Left cardiac atrium (tissue), 4 donors: ENCODE data around the gene KRT8. TPM values are rescaled to one million over a fixed set of nuclear protein-coding genes. Genes with fewer than 3 reads are reported as not detected.

ENCODE experiments used
- ATAC-seq, 2 donors: fragments of 200-7000 bp; cut with Tn5 transposase; one replicate each; pipeline ENCODE4 v1.9.1; 2020; ENCODE audit warnings: mild to moderate bottlenecking in 2 of 2, moderate library complexity in 2 of 2
- DNase-seq: peaks from one replicate; pipeline ENCODE4 v3.0.0-alpha.2; 2020
- intact Hi-C, 2 donors: fragments of 100-400 bp; cut with DNase I; formaldehyde crosslinking; loops; one replicate each; pipeline versions ENCODE4 v1.14.1 to v1.15.1; 2022 to 2023
- long read RNA-seq: library from polyadenylated mRNA; unstranded; transcript quantifications from one replicate; pipeline ENCODE4 v2.0.0, GENCODE V29; 2021
- total RNA-seq, 2 donors: library from RNA; stranded (reverse); fragmentation: NEBNext Ultra II Directional; extraction: Animal tissue kit (Norgen Biotek cat#: 25700); gene quantifications; one replicate each; pipeline ENCODE4 v1.2.1, GENCODE V29; 2021
- donor health status: DM: no; HTN: yes; CAD: no.
- donor health status: DM: no; HTN: yes; CAD: no; lungs with severe emphysema.
- donor health status: DM: yes; HTN: yes; CAD: no.
- donor health status: Dilated cardiomyopathy.

KRT8 gene
- total RNA-seq = 100 to 1,000 TPM; 194 to 233 TPM
- long read RNA-seq, partial matches to known transcripts = 722 of 746 reads
- long read RNA-seq, other reads (novel, unspliced or antisense) = 24 of 746 reads

GRCh38 chr12:52904509-52905300 lies at the start of gene KRT8:
Gene KRT8 (minus strand): TSS chr12:52905076. CDS start chr12:52904981, 95 bp downstream.
- intact Hi-C loops = loop anchor here in 1 of 2 donors (5.0 kb wide), 1 partner anchor 73 kb away; no protein-coding TSS in a partner anchor
- DNase-seq (peak; percentile 69), ATAC-seq (peak; percentile 42 to 80)

GRCh38 chr12:52953181-52953841 lies 48.4 kb upstream of the KRT8 start:
- ATAC-seq (no peak), DNase-seq (no peak)
- intact Hi-C loops = no loop called here

DNA sequence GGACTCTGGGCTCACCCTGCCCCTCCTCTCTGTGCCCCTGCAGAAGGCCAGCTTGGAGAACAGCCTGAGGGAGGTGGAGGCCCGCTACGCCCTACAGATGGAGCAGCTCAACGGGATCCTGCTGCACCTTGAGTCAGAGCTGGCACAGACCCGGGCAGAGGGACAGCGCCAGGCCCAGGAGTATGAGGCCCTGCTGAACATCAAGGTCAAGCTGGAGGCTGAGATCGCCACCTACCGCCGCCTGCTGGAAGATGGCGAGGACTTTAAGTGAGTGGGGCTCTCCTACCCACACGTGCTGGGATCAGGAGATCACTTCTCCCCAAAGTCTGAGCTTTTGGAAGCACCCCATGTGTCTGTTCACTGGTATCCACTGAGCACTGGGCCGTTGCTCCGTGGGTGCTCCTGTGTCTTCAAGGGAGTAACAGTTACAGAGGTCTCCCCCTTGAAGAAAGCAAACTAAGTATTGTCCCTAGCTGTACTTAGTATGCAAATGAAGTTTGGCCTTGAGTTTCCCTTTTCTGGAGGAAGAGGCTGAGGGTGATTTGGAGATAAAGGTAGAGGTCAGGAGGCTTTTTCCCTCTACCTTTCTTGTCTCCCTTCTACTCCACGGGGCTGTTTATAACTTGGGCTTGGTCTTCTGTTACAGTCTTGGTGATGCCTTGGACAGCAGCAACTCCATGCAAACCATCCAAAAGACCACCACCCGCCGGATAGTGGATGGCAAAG lies 47.4 kb upstream of the KRT8 start:
- no peak for ATAC-seq
- no peak for DNase-seq
- intact Hi-C loops = no loop called here

GRCh38 chr12:52951640-52952039 lies 46.8 kb upstream of the KRT8 start:
- ATAC-seq = no peak
- DNase-seq = no peak
- intact Hi-C loops = no loop called here

- DNase-seq (no peak), ATAC-seq (no peak)
- intact Hi-C loops = no loop called here
These were observed 46.2 kb upstream of the KRT8 start for GRCh38 chr12:52951126-52951525.

DNA sequence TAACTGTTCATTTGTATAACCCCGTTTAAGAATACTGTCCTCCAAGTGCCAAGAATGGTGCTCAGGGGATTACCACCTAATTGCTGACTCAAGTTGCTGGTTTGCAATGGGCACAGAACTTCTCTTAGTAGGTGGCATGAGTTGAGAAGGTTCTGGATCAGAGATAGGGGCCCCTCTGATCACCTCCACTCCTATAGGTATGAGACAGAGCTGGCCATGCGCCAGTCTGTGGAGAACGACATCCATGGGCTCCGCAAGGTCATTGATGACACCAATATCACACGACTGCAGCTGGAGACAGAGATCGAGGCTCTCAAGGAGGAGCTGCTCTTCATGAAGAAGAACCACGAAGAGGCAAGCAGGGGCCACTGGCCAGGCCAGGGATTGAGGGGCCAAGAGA lies 45.7 kb upstream of the KRT8 start:
- DNase-seq (no peak), ATAC-seq (no peak)
- intact Hi-C loops = no loop called here

- DNase-seq = peak; percentile 47
- ATAC-seq = peak; percentile 32 to 52
- intact Hi-C loops = no loop called here
These were observed 44.8 kb upstream of the KRT8 start for GRCh38 chr12:52949413-52950331.

GRCh38 chr12:52947738-52948423 lies 43.0 kb upstream of the KRT8 start:
- ATAC-seq (no peak), DNase-seq (no peak)
- intact Hi-C loops = no loop called here

DNA sequence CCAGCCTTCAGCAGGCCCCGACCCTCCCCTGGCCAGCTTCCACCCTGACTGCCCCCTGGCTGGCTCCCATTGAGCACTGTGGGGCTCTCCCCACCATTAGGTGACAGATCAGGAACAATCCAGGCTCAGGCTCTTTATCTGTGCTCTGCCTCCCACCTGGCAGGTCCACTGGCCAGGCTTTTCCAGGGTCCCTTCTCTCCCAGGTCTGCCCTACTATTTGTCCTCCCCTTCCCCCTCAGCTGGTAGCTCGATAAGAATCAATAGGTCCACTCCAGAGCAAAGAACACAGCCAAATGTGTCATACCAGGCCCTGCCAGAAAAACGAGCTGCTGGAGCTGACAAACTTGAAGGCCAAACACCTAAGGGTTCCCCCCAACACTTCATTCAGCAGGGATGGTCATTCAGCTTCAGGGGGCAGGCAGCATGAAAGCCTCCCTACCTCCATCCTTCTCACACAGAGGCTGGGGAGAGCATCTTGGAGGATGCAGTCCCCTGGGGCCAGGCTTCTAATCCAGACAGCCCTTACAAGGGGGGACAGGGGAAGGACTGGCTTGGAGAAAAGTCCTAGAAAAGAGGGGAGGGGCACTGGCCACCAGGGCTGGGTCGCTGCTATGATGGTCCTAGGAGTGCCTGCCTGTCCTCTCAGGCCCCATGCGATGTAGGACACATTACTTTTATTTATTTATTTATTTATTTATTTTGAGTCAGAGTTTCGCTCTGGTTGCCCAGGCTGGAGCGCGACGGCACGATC lies 42.1 kb upstream of the KRT8 start:
- intact Hi-C loops = no loop called here
- DNase-seq (no peak), ATAC-seq (no peak)

- no peak for ATAC-seq
- DNase-seq = no peak
- intact Hi-C loops = no loop called here
These were observed 41.5 kb upstream of the KRT8 start for GRCh38 chr12:52946334-52946733.

- DNase-seq (no peak), ATAC-seq (peak; percentile 20 to 52)
- intact Hi-C loops = no loop called here
These were observed 40.7 kb upstream of the KRT8 start for GRCh38 chr12:52945389-52946232.

- no peak for ATAC-seq
- intact Hi-C loops = no loop called here
- DNase-seq = no peak
These were observed 40.0 kb upstream of the KRT8 start for GRCh38 chr12:52944683-52945388.

DNA sequence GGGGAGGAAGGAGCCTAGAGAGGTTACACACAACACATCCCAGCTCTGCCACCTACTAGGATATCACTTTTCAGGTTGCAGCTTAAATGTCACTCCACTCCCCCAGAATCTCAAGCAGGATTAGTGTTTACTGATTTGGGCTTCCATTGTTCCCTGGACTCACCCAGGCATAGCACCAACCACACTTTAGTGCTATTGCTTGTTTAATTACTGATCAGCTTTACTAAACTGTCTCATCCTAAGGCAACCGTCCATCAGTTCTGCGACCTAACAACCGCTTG lies 38.0 kb upstream of the KRT8 start:
- ATAC-seq (no peak), DNase-seq (no peak)
- intact Hi-C loops = no loop called here

- DNase-seq = no peak
- intact Hi-C loops = no loop called here
- ATAC-seq = no peak
These were observed 37.4 kb upstream of the KRT8 start for GRCh38 chr12:52942066-52942900.

DNA sequence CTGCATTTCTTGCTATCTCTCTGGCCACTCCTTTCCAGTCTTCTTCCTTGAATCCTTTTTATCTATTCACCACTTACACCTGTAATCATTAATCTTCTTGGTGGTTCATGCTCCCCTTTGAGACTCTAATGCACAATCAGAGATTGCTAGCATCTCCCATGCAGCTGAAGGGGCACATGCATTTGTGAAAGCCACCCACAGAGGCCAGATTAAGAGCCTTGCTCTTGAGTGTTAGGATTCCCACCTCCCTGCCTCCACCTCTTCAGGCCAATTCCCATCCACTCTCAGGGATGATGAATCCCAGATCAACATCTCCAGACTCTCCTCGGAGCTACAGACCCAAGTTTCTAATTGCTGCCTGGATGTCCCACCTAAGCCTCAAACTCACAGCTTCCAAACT lies 24.7 kb upstream of the KRT8 start:
- intact Hi-C loops = no loop called here
- no peak for DNase-seq
- no peak for ATAC-seq

DNA sequence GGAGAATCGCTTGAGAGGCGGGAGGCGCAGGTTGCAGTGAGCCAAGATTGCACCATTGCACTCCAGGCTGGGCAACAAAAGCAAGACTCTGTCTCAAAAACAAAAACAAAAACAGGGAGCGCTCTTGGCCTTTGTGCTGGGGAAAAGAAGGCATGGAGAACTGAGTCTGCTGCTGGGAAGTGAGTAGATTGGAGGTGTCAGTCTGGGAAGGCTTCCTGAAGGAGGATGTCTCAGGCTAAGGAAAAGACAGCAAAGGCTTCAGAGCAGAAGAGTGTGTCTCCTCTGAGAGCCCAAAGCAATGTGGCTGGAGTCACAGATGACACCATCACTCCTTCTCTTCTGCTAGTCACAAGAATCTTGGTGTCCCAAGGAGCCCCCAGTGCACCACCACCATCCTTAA lies 23.1 kb upstream of the KRT8 start:
- DNase-seq (no peak), ATAC-seq (no peak)
- intact Hi-C loops = no loop called here
